Measurements from ENCODE around the gene WDR4. TPM values are rescaled to one million over a fixed set of nuclear protein-coding genes. Genes with fewer than 3 reads are reported as not detected.

The WDR4 gene
- total and polyA plus RNA-seq, 9 of the 15 experiments (the other 6 are each of a cell fraction or from before 2014, with no cell fraction given), result 5.4 to 95.4 (median 32.1) TPM

GRCh38 chr21:42923553-42924432, 44.5 kb upstream of the WDR4 start (continued):
- TF ChIP-seq E4F1 (CRISPR knock-in tag; IDR thresholded peaks at IDR 0.05; ENCODE audit: borderline replicate concordance) (no peak), E2F6 (IDR thresholded peaks at IDR 0.05; ENCODE audit: borderline replicate concordance in 1 of 2, extremely low read depth in 1 of 2, insufficient read depth in 1 of 2, insufficient read length in 1 of 2, low read depth in 1 of 2, low read length in 1 of 2, poor library complexity in 1 of 2, severe bottlenecking in 1 of 2) (peak; percentile 79 to 84), MLLT1 (IDR thresholded peaks at IDR 0.05) (peak; percentile 92 to 96), MAX (CRISPR knock-in tag; IDR thresholded peaks at IDR 0.05) (peak; percentile 76), ZBTB9 (CRISPR knock-in tag; IDR thresholded peaks at IDR 0.05) (no peak), FUS (optimal IDR thresholded peaks at IDR 0.05; ENCODE audit: low read depth, low read length) (no peak), TEAD2 (tag; IDR thresholded peaks at IDR 0.05) (no peak), ATF7 (IDR thresholded peaks at IDR 0.05) (peak; percentile 72; the same call in 1 of the 2 replicates), NR2C2 (CRISPR knock-in tag; IDR thresholded peaks at IDR 0.05) (no peak), NR2C2 (tag; IDR thresholded peaks at IDR 0.05) (peak; percentile 73), NR2C1 (IDR thresholded peaks at IDR 0.05) (peak; percentile 78), NR2C1 (tag; IDR thresholded peaks at IDR 0.05) (peak; percentile 58), STAG1 (CRISPR knock-in tag; IDR thresholded peaks at IDR 0.05; ENCODE audit: borderline replicate concordance) (peak; percentile 35; the same call in 1 of the 2 replicates), SMAD3 (CRISPR knock-in tag; conservative IDR thresholded peaks at IDR 0.05) (no peak), ZBED1 (IDR thresholded peaks at IDR 0.05) (no peak)
